Measurements from ENCODE around the gene RPL10. TPM values are rescaled to one million over a fixed set of nuclear protein-coding genes. Genes with fewer than 3 reads are reported as not detected.
"Not testable (repeated sequence)": the region's sequence is repeated elsewhere in the genome, so short reads cannot be mapped to it uniquely, and the experiment has no call there.

RPL10 gene
- total RNA-seq, 2 donors from 2014 or later: 1,953 to 2,194 TPM

GRCh38 chrX:154389812-154390747 is 8.1 kb upstream of the RPL10 start:
- H3K4me3 Mint-ChIP-seq; H3K36me3 Mint-ChIP-seq; DNase-seq (ENCODE audit: low spot score); H3K4me1 Mint-ChIP-seq (ENCODE audit: low read depth in 2 of 2); H3K27ac Mint-ChIP-seq; H3K9me3 Mint-ChIP-seq; H3K27me3 Mint-ChIP-seq: not testable (repeated sequence)
- peak; percentile 85 to 88 for ATAC-seq

GRCh38 chrX:154396363-154396762 is 1.8 kb upstream of the RPL10 start:
- H3K36me3 Mint-ChIP-seq: peaks cover 16% of the 10 kb centered on the region
- H3K4me3 Mint-ChIP-seq; H3K27me3 Mint-ChIP-seq; H3K27ac Mint-ChIP-seq; DNase-seq (ENCODE audit: low spot score); ATAC-seq; H3K9me3 Mint-ChIP-seq: not testable (repeated sequence)
- H3K4me1 Mint-ChIP-seq (ENCODE audit: low read depth in 2 of 2): peaks cover 8 to 21% of the 10 kb centered on the region in 2 donors

GRCh38 chrX:154396973-154397887 is 947 bp upstream of the RPL10 start:
- peaks cover 16% of the 10 kb centered on the region for H3K36me3 Mint-ChIP-seq

GRCh38 chrX:154398668-154399526 is 720 bp downstream of the RPL10 start:
- Mint-ChIP-seq H3K4me3 (peak overlapping the region; percentile 96), H3K36me3 (peaks cover 16% of the 10 kb centered on the region), H3K4me1 (ENCODE audit: low read depth in 2 of 2) (peaks cover 8 to 21% of the 10 kb centered on the region in 2 donors), H3K9me3 (no peaks in the 10 kb centered on the region), H3K27ac (peak overlapping the region; percentile 96 to 98), H3K27me3 (peaks cover 0 to 5% of the 10 kb centered on the region in 2 donors)
- DNase-seq (ENCODE audit: low spot score) (peak; percentile 86), ATAC-seq (peak; percentile 45 to 48)

More at GRCh38 chrX:154396973-154397887, 947 bp upstream of the RPL10 start:
- DNase-seq (ENCODE audit: low spot score) (peak; percentile 86), ATAC-seq (peak; percentile 77 to 81)
- H3K9me3 Mint-ChIP-seq: no peaks in the 10 kb centered on the region
- H3K27me3 Mint-ChIP-seq: no peaks in the 10 kb centered on the region
- peak overlapping the region; percentile 96 for H3K4me3 Mint-ChIP-seq
- peaks cover 8 to 21% of the 10 kb centered on the region in 2 donors for H3K4me1 Mint-ChIP-seq (ENCODE audit: low read depth in 2 of 2)
- peak overlapping the region; percentile 96 to 98 for H3K27ac Mint-ChIP-seq

- H3K27ac Mint-ChIP-seq: peak overlapping the region; percentile 96 to 98
- H3K4me3 Mint-ChIP-seq: peak overlapping the region; percentile 96
- peaks cover 8 to 21% of the 10 kb centered on the region in 2 donors for H3K4me1 Mint-ChIP-seq (ENCODE audit: low read depth in 2 of 2)
- DNase-seq (ENCODE audit: low spot score) (no peak), ATAC-seq (no peak)
- peaks cover 16% of the 10 kb centered on the region for H3K36me3 Mint-ChIP-seq
- peaks cover 0 to 5% of the 10 kb centered on the region in 2 donors for H3K27me3 Mint-ChIP-seq
- no peaks in the 10 kb centered on the region for H3K9me3 Mint-ChIP-seq
Observed at GRCh38 chrX:154399527-154400368, 1.6 kb downstream of the RPL10 start.

- Mint-ChIP-seq H3K4me3 (peak overlapping the region; percentile 96), H3K36me3 (peaks cover 16% of the 10 kb centered on the region), H3K4me1 (ENCODE audit: low read depth in 2 of 2) (peaks cover 8 to 21% of the 10 kb centered on the region in 2 donors), H3K27ac (peak overlapping the region; percentile 96 to 98)
- H3K27me3 Mint-ChIP-seq; ATAC-seq; H3K9me3 Mint-ChIP-seq; DNase-seq (ENCODE audit: low spot score): not testable (repeated sequence)
Observed at GRCh38 chrX:154400369-154400817, 2.2 kb downstream of the RPL10 start.

GRCh38 chrX:154401045-154401799 is 3.0 kb downstream of the RPL10 start:
- DNase-seq (ENCODE audit: low spot score) (no peak), ATAC-seq (no peak)
- Mint-ChIP-seq H3K27me3 (peaks cover 0 to 5% of the 10 kb centered on the region in 2 donors), H3K27ac (peak overlapping the region; percentile 96 to 98), H3K4me1 (ENCODE audit: low read depth in 2 of 2) (peaks cover 8 to 21% of the 10 kb centered on the region in 2 donors), H3K4me3 (peak overlapping the region; percentile 96), H3K9me3 (no peaks in the 10 kb centered on the region), H3K36me3 (peaks cover 16% of the 10 kb centered on the region)

GRCh38 chrX:154401918-154402621 is 3.9 kb downstream of the RPL10 start:
- H3K27ac Mint-ChIP-seq: no peak overlapping the region
- ATAC-seq: no peak

GRCh38 chrX:154402622-154403127 is 4.5 kb downstream of the RPL10 start:
- H3K36me3 Mint-ChIP-seq: peaks cover 16% of the 10 kb centered on the region
- no peak overlapping the region for H3K27ac Mint-ChIP-seq
- H3K4me3 Mint-ChIP-seq: no peak overlapping the region
- ATAC-seq (no peak), DNase-seq (ENCODE audit: low spot score) (no peak)
- no peaks in the 10 kb centered on the region for H3K9me3 Mint-ChIP-seq
- peaks cover 0 to 5% of the 10 kb centered on the region in 2 donors for H3K27me3 Mint-ChIP-seq
- H3K4me1 Mint-ChIP-seq (ENCODE audit: low read depth in 2 of 2): peaks cover 8 to 21% of the 10 kb centered on the region in 2 donors

More at GRCh38 chrX:154401918-154402621, 3.9 kb downstream of the RPL10 start:
- peaks cover 16% of the 10 kb centered on the region for H3K36me3 Mint-ChIP-seq
- DNase-seq (ENCODE audit: low spot score): no peak
- no peak overlapping the region for H3K4me3 Mint-ChIP-seq
- no peaks in the 10 kb centered on the region for H3K9me3 Mint-ChIP-seq
- H3K27me3 Mint-ChIP-seq: peaks cover 0 to 5% of the 10 kb centered on the region in 2 donors
- peaks cover 8 to 21% of the 10 kb centered on the region in 2 donors for H3K4me1 Mint-ChIP-seq (ENCODE audit: low read depth in 2 of 2)

- peaks cover 8 to 18% of the 10 kb centered on the region in 2 donors for H3K4me1 Mint-ChIP-seq (ENCODE audit: low read depth in 2 of 2)
- H3K27ac Mint-ChIP-seq: no peak overlapping the region
- peaks cover 16% of the 10 kb centered on the region for H3K36me3 Mint-ChIP-seq
- H3K9me3 Mint-ChIP-seq: no peaks in the 10 kb centered on the region
- DNase-seq (ENCODE audit: low spot score): no peak
- no peak overlapping the region for H3K4me3 Mint-ChIP-seq
- peaks cover 0 to 5% of the 10 kb centered on the region in 2 donors for H3K27me3 Mint-ChIP-seq
- ATAC-seq: no peak
Observed at GRCh38 chrX:154403192-154403591, 5.0 kb downstream of the RPL10 start.

GRCh38 chrX:154403858-154404257 is 5.7 kb downstream of the RPL10 start:
- Mint-ChIP-seq H3K4me3 (no peak overlapping the region), H3K36me3 (peaks cover 11% of the 10 kb centered on the region), H3K9me3 (no peaks in the 10 kb centered on the region), H3K27me3 (peaks cover 0 to 9% of the 10 kb centered on the region in 2 donors), H3K4me1 (ENCODE audit: low read depth in 2 of 2) (peaks cover 11 to 17% of the 10 kb centered on the region in 2 donors), H3K27ac (peak overlapping the region in 1 of 2 donors; percentile 22)
- DNase-seq (ENCODE audit: low spot score) (no peak), ATAC-seq (no peak)

Data from natural killer cell treated with Interleukin-12 subunit alpha and Interleukin-12 subunit beta and Interleukin-15 and Interleukin-18, amount 100 ng/mL, for 72 hours (primary cell).